H9 (cell line): ENCODE results near the gene FCMR. TPM values are rescaled to one million over a fixed set of nuclear protein-coding genes. Genes with fewer than 3 reads are reported as not detected.
"Not testable (repeated sequence)": the region's sequence is repeated elsewhere in the genome, so short reads cannot be mapped to it uniquely, and the experiment has no call there.

ENCODE experiments used
- DNase-seq: peaks from one replicate; pipeline ENCODE4 v3.0.0-alpha.2; 2017
- H2AFZ ChIP-seq: one replicate; pipeline ENCODE4 v1.6.1; 2013; ENCODE audit warnings: mild to moderate bottlenecking, low read length, control low read depth, moderate library complexity
- H2AK5ac ChIP-seq: 2 replicates; pipeline ENCODE4 v1.6.1; 2013; ENCODE audit warnings: low read length, control low read depth, mixed read lengths; ENCODE audit not compliant: insufficient read length
- H2BK120ac ChIP-seq: one replicate; pipeline ENCODE4 v1.6.1; 2013; ENCODE audit warnings: low read depth, mild to moderate bottlenecking, low read length, control low read depth, inconsistent platforms; ENCODE audit not compliant: poor library complexity, severe bottlenecking
- H2BK12ac ChIP-seq: 2 replicates; pipeline ENCODE4 v1.6.1; 2013; ENCODE audit warnings: low read length, control low read depth, mixed read lengths, low read depth; ENCODE audit not compliant: insufficient read length
- H2BK15ac ChIP-seq: 2 replicates; pipeline ENCODE4 v1.6.1; 2013; ENCODE audit warnings: low read depth, low read length, control low read depth
- H2BK20ac ChIP-seq: one replicate; pipeline ENCODE4 v1.6.1; 2013; ENCODE audit warnings: low read depth, mild to moderate bottlenecking, low read length, control low read depth, inconsistent platforms; ENCODE audit not compliant: poor library complexity, severe bottlenecking
- H2BK5ac ChIP-seq: 2 replicates; pipeline ENCODE4 v1.6.1; 2013; ENCODE audit warnings: low read length, control low read depth, mixed read lengths; ENCODE audit not compliant: insufficient read length
- H3K14ac ChIP-seq: 2 replicates; pipeline ENCODE4 v1.6.1; 2013; ENCODE audit warnings: low read length, control low read depth; ENCODE audit not compliant: insufficient read depth
- H3K18ac ChIP-seq: 2 replicates; pipeline ENCODE4 v1.6.1; 2013; ENCODE audit warnings: low read depth, mild to moderate bottlenecking, mixed read lengths, low read length, control low read depth; ENCODE audit not compliant: insufficient read length
- H3K23ac ChIP-seq: 2 replicates; pipeline ENCODE4 v1.6.1; 2013; ENCODE audit warnings: low read length, control low read depth, mixed read lengths, low read depth; ENCODE audit not compliant: insufficient read length
- H3K23me2 ChIP-seq: 2 replicates; pipeline ENCODE4 v1.6.1; 2013; ENCODE audit warnings: low read depth, mild to moderate bottlenecking, mixed read lengths, low read length, control low read depth; ENCODE audit not compliant: insufficient read length, poor library complexity, severe bottlenecking
- H3K27ac ChIP-seq: 2 replicates; pipeline ENCODE4 v1.5.1; 2013; ENCODE audit warnings: low read length, control low read depth, mixed read lengths, low read depth; ENCODE audit not compliant: insufficient read length
- H3K27me3 ChIP-seq: 2 replicates; pipeline ENCODE4 v1.6.1; 2013; ENCODE audit warnings: low read length, control low read depth, inconsistent platforms; ENCODE audit not compliant: insufficient read depth
- H3K4ac ChIP-seq: 2 replicates; pipeline ENCODE4 v1.6.1; 2013; ENCODE audit warnings: low read depth, mild to moderate bottlenecking, control low read depth, inconsistent platforms, low read length, moderate library complexity
- H3K4me1 ChIP-seq: 2 replicates; pipeline ENCODE4 v1.6.1; 2013; ENCODE audit warnings: low read length, control low read depth, inconsistent platforms; ENCODE audit not compliant: insufficient read depth
- H3K4me2 ChIP-seq: 2 replicates; pipeline ENCODE4 v1.6.1; 2013; ENCODE audit warnings: low read length, control low read depth, mixed read lengths; ENCODE audit not compliant: insufficient read length, insufficient read depth
- H3K56ac ChIP-seq: 2 replicates; pipeline ENCODE4 v1.6.1; 2013; ENCODE audit warnings: low read depth, mild to moderate bottlenecking, mixed read lengths, low read length, control low read depth; ENCODE audit not compliant: insufficient read length
- H3K79me1 ChIP-seq: 2 replicates; pipeline ENCODE4 v1.6.1; 2013; ENCODE audit warnings: low read depth, mild to moderate bottlenecking, moderate library complexity, low read length, control low read depth, inconsistent platforms; ENCODE audit not compliant: insufficient read depth, poor library complexity, severe bottlenecking
- H3K79me2 ChIP-seq: 2 replicates; pipeline ENCODE4 v1.6.1; 2013; ENCODE audit warnings: low read length, control low read depth, inconsistent platforms; ENCODE audit not compliant: insufficient read depth
- H3K9ac ChIP-seq: 2 replicates; pipeline ENCODE4 v1.6.1; 2013; ENCODE audit warnings: low read length, control low read depth, mixed read lengths; ENCODE audit not compliant: insufficient read length; ENCODE audit errors: extremely low read depth
- H3K9me3 ChIP-seq: one replicate; pipeline ENCODE4 v1.6.1; 2013; ENCODE audit warnings: low read depth, low read length, inconsistent platforms; ENCODE audit not compliant: control insufficient read depth
- H3T11ph ChIP-seq: one replicate; pipeline ENCODE4 v1.6.1; 2013; ENCODE audit warnings: mild to moderate bottlenecking, low read length, control low read depth, inconsistent platforms
- H4K20me1 ChIP-seq: one replicate; pipeline ENCODE4 v1.6.1; 2013; ENCODE audit not compliant: control insufficient read depth, insufficient read length, insufficient read depth
- H4K5ac ChIP-seq: 2 replicates; pipeline ENCODE4 v1.6.1; 2013; ENCODE audit warnings: low read depth, mild to moderate bottlenecking, mixed read lengths, low read length, control low read depth; ENCODE audit not compliant: insufficient read length
- H4K8ac ChIP-seq: replicated peaks from 2 replicates; pipeline ENCODE4 v1.6.1; 2013; ENCODE audit warnings: low read length, control low read depth, mixed read lengths, low read depth; ENCODE audit not compliant: insufficient read length
- H4K91ac ChIP-seq: 2 replicates; pipeline ENCODE4 v1.6.1; 2013; ENCODE audit warnings: low read depth, mild to moderate bottlenecking, moderate library complexity, mixed read lengths, low read length, control low read depth; ENCODE audit not compliant: insufficient read length
- H3K27ac Mint-ChIP-seq, 3 experiments: 2 replicates in 2 of 3; 3 replicates in 1 of 3; pipeline ENCODE4 v1.8.0; 2020 to 2021; ENCODE audit warnings: mixed read lengths in 3 of 3, mild to moderate bottlenecking in 1 of 3, moderate library complexity in 1 of 3
- H3K27me3 Mint-ChIP-seq: 2 replicates; pipeline ENCODE4 v1.8.0; 2021; ENCODE audit warnings: low read depth, mild to moderate bottlenecking, moderate library complexity, mixed read lengths
- H3K36me3 Mint-ChIP-seq, 3 experiments: 2 replicates in 2 of 3; 3 replicates in 1 of 3; pipeline ENCODE4 v1.8.0; 2020 to 2021; ENCODE audit warnings: low read depth in 3 of 3, mixed read lengths in 3 of 3; ENCODE audit not compliant: insufficient read depth in 1 of 3
- H3K4me1 Mint-ChIP-seq, 2 experiments: 2 replicates each; pipeline ENCODE4 v1.8.0; 2020; ENCODE audit warnings: mixed read lengths in 2 of 2
- H3K4me3 Mint-ChIP-seq, 2 experiments: 2 replicates in 1 of 2; 3 replicates in 1 of 2; pipeline ENCODE4 v1.8.0; 2020 to 2021; ENCODE audit warnings: mild to moderate bottlenecking in 2 of 2, mixed read lengths in 2 of 2, moderate library complexity in 1 of 2
- H3K9me3 Mint-ChIP-seq, 2 experiments: 2 replicates in 1 of 2; 3 replicates in 1 of 2; pipeline ENCODE4 v1.8.0; 2020; ENCODE audit warnings: mild to moderate bottlenecking in 2 of 2, mixed read lengths in 2 of 2, moderate library complexity in 1 of 2
- WGBS: extraction: QIAGEN DNeasy Blood & Tissue Kit; methylation state at CpG from one replicate; pipeline ENCODE4 v1.1.7; 2013; ENCODE audit warnings: missing lambda C conversion rate, low lambda C conversion rate, mixed read lengths; ENCODE audit not compliant: insufficient read length; ENCODE audit errors: extremely low coverage; 5-methylcytosine and 5-hydroxymethylcytosine counted together
- total RNA-seq: library from RNA; stranded (reverse); gene quantifications from 2 replicates; pipeline ENCODE4 v1.2.1, GENCODE V29; 2021
- TF ChIP-seq, protein P1 (sequence below): fragments of 200-600 bp; sonication (generic); conservative IDR thresholded peaks from 3 replicates; pipeline ENCODE4 v1.8.0; 2021; ENCODE audit warnings: antibody characterized with exemption, mild to moderate bottlenecking

The FCMR gene
- total RNA-seq, 1 experiment from 2014 or later = not detected

DNA sequence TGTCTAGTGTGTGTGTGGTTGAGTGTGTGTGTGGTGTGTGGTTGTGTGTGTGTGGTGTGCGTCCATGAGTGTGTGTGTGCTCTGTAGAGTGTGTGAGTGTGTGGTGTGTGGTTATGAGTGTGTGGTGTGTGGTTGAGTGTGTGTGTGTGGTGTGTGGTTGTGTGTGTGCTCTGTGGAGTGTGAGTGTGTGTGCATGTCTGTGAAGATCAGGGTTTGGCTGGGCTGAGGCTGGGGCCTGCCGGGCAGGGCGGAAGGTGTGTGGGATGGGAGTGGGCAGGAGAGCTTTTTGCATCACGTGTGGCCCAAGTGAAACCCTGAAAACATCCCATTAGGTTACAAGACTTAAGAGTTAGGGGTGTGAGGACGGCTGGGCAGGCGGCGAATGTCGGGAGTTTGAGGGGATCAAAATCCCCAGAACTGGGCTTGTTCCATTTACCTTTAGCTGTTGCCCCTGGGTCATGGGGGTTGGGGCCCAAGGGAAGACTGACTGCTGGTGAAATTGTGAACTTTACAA, 2.9 kb upstream of the FCMR start:
- Mint-ChIP-seq H3K9me3 (no peaks in the 10 kb centered on the region), H3K4me3 (no peak overlapping the region), H3K36me3 (no peaks in the 10 kb centered on the region), H3K27ac (no peak overlapping the region), H3K4me1 (no peaks in the 10 kb centered on the region), H3K27me3 (peaks cover 7% of the 10 kb centered on the region)
- Histone ChIP-seq H2AK5ac (no peak overlapping the region), H3K27me3 (no peaks in the 10 kb centered on the region), H2AFZ (no peak overlapping the region), H4K20me1 (no peaks in the 10 kb centered on the region), H3K9me3 (no peaks in the 10 kb centered on the region), H2BK20ac (no peak overlapping the region), H3K79me1 (no peaks in the 10 kb centered on the region), H3K23ac (no peak overlapping the region), H3K79me2 (no peaks in the 10 kb centered on the region), H4K91ac (no peak overlapping the region), H4K8ac (peak overlapping the region; percentile 12), H3K4me1 (no peaks in the 10 kb centered on the region), H2BK12ac (no peak overlapping the region), H3K4ac (no peak overlapping the region), H2BK5ac (no peak overlapping the region), H3K56ac (peak overlapping the region; percentile 0), H4K5ac (no peak overlapping the region), H3K18ac (no peak overlapping the region), H3K9ac (no peak overlapping the region), H3K27ac (no peak overlapping the region), H2BK120ac (no peak overlapping the region), H3K4me2 (no peak overlapping the region), H2BK15ac (no peak overlapping the region), H3K14ac (no peak overlapping the region), H3T11ph (no peak overlapping the region), H3K23me2 (no peaks in the 10 kb centered on the region)
- DNase-seq = no peak
- TF ChIP-seq, protein P1, sequence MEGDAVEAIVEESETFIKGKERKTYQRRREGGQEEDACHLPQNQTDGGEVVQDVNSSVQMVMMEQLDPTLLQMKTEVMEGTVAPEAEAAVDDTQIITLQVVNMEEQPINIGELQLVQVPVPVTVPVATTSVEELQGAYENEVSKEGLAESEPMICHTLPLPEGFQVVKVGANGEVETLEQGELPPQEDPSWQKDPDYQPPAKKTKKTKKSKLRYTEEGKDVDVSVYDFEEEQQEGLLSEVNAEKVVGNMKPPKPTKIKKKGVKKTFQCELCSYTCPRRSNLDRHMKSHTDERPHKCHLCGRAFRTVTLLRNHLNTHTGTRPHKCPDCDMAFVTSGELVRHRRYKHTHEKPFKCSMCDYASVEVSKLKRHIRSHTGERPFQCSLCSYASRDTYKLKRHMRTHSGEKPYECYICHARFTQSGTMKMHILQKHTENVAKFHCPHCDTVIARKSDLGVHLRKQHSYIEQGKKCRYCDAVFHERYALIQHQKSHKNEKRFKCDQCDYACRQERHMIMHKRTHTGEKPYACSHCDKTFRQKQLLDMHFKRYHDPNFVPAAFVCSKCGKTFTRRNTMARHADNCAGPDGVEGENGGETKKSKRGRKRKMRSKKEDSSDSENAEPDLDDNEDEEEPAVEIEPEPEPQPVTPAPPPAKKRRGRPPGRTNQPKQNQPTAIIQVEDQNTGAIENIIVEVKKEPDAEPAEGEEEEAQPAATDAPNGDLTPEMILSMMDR = no peak
- WGBS = 100% methylated on average over 1 of the region's 8 CpGs

DNA sequence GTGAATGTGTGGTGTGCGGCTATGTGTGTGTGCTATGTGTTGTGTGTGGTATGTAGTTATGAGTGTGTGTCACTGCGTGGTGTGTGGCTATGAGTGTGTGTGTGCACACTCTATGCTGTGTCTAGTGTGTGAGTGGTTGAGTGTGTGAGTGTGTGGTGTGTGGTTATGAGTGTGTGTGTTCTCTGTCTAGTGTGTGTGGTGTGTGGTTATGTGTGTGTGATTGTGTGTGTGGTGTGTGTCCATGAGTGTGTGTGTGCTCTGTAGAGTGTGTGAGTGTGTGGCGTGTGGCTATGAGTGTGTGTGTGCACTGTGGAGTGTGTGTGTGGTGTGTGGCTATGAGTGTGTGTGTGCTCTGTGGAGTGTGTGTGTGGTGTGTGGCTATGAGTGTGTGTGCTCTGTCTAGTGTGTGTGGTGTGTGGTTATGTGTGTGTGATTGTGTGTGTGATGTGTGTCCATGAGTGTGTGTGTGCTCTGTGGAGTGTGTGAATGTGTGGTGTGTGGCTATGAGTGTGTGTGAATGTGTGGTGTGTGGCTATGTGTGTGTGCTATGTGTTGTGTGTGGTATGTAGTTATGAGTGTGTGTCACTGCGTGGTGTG, 2.3 kb upstream of the FCMR start:
- H3T11ph ChIP-seq, H3K4me2 ChIP-seq, H2BK5ac ChIP-seq, H3K4me3 Mint-ChIP-seq, H3K23me2 ChIP-seq, H3K27ac ChIP-seq, H4K20me1 ChIP-seq, H3K14ac ChIP-seq, H2BK120ac ChIP-seq, H3K36me3 Mint-ChIP-seq, H3K4ac ChIP-seq, H3K4me1 ChIP-seq, H2AFZ ChIP-seq, H3K9me3 ChIP-seq, H3K79me2 ChIP-seq, H4K5ac ChIP-seq, H2BK12ac ChIP-seq, H3K4me1 Mint-ChIP-seq, H3K23ac ChIP-seq, H3K9me3 Mint-ChIP-seq, H2AK5ac ChIP-seq, H3K27me3 Mint-ChIP-seq, H4K91ac ChIP-seq, H2BK20ac ChIP-seq, DNase-seq, H3K9ac ChIP-seq, H3K27me3 ChIP-seq, H2BK15ac ChIP-seq, H3K79me1 ChIP-seq, H3K27ac Mint-ChIP-seq: not testable (repeated sequence)
- no CpG with 5 or more reads among the region's 4 CpGs for WGBS
- H4K8ac ChIP-seq = peak overlapping the region; percentile 12
- H3K56ac ChIP-seq = peak overlapping the region; percentile 0
- peak overlapping the region; percentile 3 for H3K18ac ChIP-seq
